Cardiac muscle cell (in vitro differentiated cells and primary cell): ENCODE results near the gene CHRNA1. TPM values are rescaled to one million over a fixed set of nuclear protein-coding genes. Genes with fewer than 3 reads are reported as not detected.

ENCODE experiments used
- DNase-seq, 2 donors: peaks; one replicate each; pipeline versions ENCODE4 v3.0.0 to v3.0.0-alpha.2; 2010 to 2017; ENCODE audit warnings: low read depth in 1 of 2, low spot score in 1 of 2
- H3K27ac ChIP-seq: fragments of 200-600 bp; sonication (generic); 2 replicates; pipeline ENCODE4 v1.5.1; 2016
- H3K27me3 ChIP-seq: fragments of 200-600 bp; sonication (generic); 2 replicates; pipeline ENCODE4 v1.6.0; 2016; ENCODE audit warnings: control low read depth
- H3K36me3 ChIP-seq: fragments of 200-600 bp; sonication (generic); 2 replicates; pipeline ENCODE4 v1.5.1; 2016; ENCODE audit warnings: control low read depth
- H3K4me1 ChIP-seq: fragments of 200-600 bp; sonication (generic); 2 replicates; pipeline ENCODE4 v1.8.1; 2017; ENCODE audit warnings: low read depth, mild to moderate bottlenecking, mixed run types
- H3K4me3 ChIP-seq: fragments of 200-600 bp; sonication (generic); 2 replicates; pipeline ENCODE4 v1.5.1; 2016; ENCODE audit warnings: mild to moderate bottlenecking
- H3K9me3 ChIP-seq: fragments of 200-600 bp; sonication (generic); 2 replicates; pipeline ENCODE4 v1.5.1; 2017; ENCODE audit warnings: low read depth, mild to moderate bottlenecking, control low read depth
- polyA plus RNA-seq: library from polyadenylated mRNA; unstranded; fragments of >200 nt; fragmentation: Nextera tagmentation; extraction: Ambion mirVana; gene quantifications from 2 replicates; pipeline ENCODE4 v1.2.1, GENCODE V29; 2016
- total RNA-seq: library from RNA; depleted of rRNA; stranded (reverse); fragments of >200 nt; gene quantifications from 2 replicates; pipeline ENCODE4 v1.2.3, GENCODE V29; 2016
- TF ChIP-seq, protein P1 (sequence below): IDR thresholded peaks from 2 replicates; pipeline ENCODE4 v1.5.1; 2012; ENCODE audit warnings: low read depth, mild to moderate bottlenecking, low read length

CHRNA1 gene
- total and polyA plus RNA-seq, 2 experiments from 2014 or later = 1.1 TPM; not detected in 1

DNA sequence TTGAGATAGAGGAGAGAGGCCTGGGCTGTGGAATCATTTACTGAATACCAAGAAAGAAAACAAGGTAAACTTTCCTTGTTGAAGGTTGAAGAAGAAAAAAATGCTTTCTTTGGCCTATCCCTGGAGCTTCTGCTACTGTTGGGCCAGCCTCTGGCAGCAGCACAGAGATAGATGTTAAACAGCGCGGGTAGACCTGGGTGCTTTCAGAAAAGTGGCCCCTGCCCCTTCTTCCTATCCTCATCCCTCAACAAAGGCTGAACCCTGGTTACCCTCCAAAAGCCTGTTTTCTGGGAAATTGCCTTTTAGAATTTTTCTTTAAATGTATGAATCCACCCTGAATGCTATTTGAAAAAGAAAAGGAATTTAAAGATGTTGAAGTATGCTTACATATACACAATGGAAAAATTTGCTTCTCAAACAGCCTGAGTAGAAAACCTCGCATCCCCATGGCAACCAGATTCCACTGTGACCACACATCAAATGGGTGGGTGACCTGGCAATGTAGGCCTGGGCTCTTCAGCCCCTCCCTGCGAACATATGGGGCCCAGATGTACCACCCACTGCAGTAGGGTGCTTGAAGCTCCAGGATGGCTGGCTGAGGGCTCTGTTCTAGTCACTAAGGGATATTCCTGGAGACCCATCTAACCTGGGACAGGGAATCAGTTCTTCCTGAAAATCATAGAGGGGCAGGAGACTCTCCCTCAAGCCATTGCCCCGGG, 23.4 kb upstream of the CHRNA1 start:
- peak in 1 of 2 donors; percentile 88 for DNase-seq
- Histone ChIP-seq H3K4me3 (no peak overlapping the region), H3K27me3 (no peaks in the 10 kb centered on the region), H3K27ac (no peak overlapping the region), H3K36me3 (no peaks in the 10 kb centered on the region), H3K4me1 (peaks cover 22% of the 10 kb centered on the region), H3K9me3 (no peaks in the 10 kb centered on the region)
- TF ChIP-seq, protein P1, sequence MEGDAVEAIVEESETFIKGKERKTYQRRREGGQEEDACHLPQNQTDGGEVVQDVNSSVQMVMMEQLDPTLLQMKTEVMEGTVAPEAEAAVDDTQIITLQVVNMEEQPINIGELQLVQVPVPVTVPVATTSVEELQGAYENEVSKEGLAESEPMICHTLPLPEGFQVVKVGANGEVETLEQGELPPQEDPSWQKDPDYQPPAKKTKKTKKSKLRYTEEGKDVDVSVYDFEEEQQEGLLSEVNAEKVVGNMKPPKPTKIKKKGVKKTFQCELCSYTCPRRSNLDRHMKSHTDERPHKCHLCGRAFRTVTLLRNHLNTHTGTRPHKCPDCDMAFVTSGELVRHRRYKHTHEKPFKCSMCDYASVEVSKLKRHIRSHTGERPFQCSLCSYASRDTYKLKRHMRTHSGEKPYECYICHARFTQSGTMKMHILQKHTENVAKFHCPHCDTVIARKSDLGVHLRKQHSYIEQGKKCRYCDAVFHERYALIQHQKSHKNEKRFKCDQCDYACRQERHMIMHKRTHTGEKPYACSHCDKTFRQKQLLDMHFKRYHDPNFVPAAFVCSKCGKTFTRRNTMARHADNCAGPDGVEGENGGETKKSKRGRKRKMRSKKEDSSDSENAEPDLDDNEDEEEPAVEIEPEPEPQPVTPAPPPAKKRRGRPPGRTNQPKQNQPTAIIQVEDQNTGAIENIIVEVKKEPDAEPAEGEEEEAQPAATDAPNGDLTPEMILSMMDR = no peak

DNA sequence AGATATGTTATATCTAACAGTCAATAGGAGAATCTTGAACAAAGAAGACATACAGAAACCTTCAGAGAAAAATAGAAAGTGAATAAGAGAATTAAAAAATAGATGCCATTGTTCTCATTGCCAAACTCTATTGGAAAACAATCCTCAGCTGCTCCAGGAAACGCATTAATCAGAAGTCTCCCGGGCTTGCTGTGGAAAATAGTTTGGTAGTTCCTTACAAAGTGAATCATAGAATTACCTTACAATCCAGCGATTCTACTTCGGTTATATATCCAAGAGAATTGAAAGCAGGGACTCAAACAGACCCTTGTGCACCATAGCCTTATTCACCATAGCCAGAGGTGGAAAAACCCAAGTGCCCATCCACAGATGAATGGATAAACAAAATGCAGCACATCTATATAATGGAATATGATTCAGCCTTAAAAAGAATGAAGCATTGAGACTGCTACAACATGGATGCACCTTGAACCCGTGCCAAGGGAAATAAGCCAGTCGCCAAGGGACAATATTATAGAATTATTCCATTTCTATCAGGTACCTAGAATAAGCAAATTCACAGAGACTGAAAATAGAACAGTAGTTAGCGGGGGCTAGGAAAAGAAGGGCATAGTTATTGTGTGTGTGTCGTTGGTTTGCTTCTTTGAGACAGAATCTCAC, 21.9 kb upstream of the CHRNA1 start:
- peak in 1 of 2 donors; percentile 33 for DNase-seq
- peaks cover 22% of the 10 kb centered on the region for H3K4me1 ChIP-seq
- no peaks in the 10 kb centered on the region for H3K9me3 ChIP-seq
- TF ChIP-seq, protein P1 = no peak
- H3K27ac ChIP-seq = no peak overlapping the region
- no peak overlapping the region for H3K4me3 ChIP-seq
- no peaks in the 10 kb centered on the region for H3K27me3 ChIP-seq
- H3K36me3 ChIP-seq = no peaks in the 10 kb centered on the region

DNA sequence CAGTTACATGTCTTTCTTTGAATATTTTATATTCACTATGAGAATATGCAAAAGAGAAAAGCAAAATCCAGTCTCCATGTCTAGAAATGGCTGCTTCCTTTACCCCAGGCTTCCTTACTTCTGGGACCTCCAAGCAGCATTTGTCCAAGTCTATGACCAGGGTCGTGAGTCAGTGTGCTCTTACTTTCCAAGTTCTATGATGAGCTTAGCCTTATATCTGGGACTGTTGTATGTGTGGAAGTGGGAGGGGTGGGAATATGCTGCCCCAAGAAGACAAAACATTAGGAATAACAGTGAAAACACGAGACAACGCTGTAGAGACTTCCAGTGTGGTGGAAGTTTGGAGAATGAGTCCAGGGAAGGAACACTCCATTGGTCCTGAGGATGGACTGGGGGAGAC, 21.2 kb upstream of the CHRNA1 start:
- no peak overlapping the region for H3K27ac ChIP-seq
- H3K27me3 ChIP-seq = no peaks in the 10 kb centered on the region
- TF ChIP-seq, protein P1 = no peak
- no peaks in the 10 kb centered on the region for H3K9me3 ChIP-seq
- peaks cover 18% of the 10 kb centered on the region for H3K4me1 ChIP-seq
- H3K36me3 ChIP-seq = no peaks in the 10 kb centered on the region
- no peak for DNase-seq
- no peak overlapping the region for H3K4me3 ChIP-seq

DNA sequence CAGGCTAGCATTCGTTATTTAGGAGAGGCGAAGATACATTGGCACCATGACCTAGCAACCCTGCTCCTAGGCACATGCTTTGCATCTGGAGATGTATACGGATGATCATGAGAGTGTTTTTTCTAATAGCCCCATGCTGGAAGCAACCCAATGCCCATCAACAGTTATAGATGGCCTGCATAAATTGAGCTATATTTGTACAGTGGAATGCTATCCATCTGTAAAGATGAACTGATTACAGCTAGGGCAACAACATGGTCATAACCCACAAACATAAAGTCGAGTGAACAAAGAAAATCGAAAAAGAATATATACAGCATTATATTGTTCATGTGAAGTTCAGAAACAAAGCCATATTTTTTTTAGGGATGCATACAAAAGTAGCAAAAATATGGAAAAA, 20.6 kb upstream of the CHRNA1 start:
- H3K27ac ChIP-seq = peak overlapping the region; percentile 48
- no peaks in the 10 kb centered on the region for H3K36me3 ChIP-seq
- H3K9me3 ChIP-seq = no peaks in the 10 kb centered on the region
- TF ChIP-seq, protein P1 = no peak
- no peak for DNase-seq
- peaks cover 18% of the 10 kb centered on the region for H3K4me1 ChIP-seq
- no peak overlapping the region for H3K4me3 ChIP-seq
- H3K27me3 ChIP-seq = no peaks in the 10 kb centered on the region

DNA sequence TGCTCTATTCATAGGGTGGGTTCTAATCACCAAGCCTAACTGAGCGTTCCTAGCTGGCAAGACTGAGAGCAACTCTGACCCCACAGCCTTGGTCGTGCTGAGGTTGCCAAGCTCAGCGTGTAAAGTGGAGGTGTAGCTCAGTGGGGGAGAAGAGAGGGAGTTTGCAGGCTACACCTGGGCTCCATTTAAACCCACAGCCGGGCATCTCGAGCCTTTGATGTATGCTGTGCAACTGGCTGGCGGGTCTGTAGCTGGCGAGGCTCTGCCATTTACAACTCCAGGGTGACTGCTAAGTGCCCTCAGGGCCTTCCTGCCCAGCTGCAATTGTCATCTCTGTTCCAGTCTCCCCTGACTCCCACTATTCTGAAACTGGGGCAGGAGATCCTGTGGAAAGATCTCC, 20.0 kb upstream of the CHRNA1 start:
- H3K4me3 ChIP-seq = no peak overlapping the region
- DNase-seq = no peak

More for the DNA sequence above, 20.0 kb upstream of the CHRNA1 start:
- no peaks in the 10 kb centered on the region for H3K27me3 ChIP-seq
- TF ChIP-seq, protein P1 = no peak
- H3K36me3 ChIP-seq = no peaks in the 10 kb centered on the region
- peak overlapping the region; percentile 48 for H3K27ac ChIP-seq
- H3K4me1 ChIP-seq = peaks cover 18% of the 10 kb centered on the region
- H3K9me3 ChIP-seq = no peaks in the 10 kb centered on the region
